Measurements from ENCODE around the gene LOXHD1. TPM values are rescaled to one million over a fixed set of nuclear protein-coding genes. Genes with fewer than 3 reads are reported as not detected.

LOXHD1 gene
- total RNA-seq, 2 donors from 2014 or later = 0.11 TPM; not detected in 1

DNA sequence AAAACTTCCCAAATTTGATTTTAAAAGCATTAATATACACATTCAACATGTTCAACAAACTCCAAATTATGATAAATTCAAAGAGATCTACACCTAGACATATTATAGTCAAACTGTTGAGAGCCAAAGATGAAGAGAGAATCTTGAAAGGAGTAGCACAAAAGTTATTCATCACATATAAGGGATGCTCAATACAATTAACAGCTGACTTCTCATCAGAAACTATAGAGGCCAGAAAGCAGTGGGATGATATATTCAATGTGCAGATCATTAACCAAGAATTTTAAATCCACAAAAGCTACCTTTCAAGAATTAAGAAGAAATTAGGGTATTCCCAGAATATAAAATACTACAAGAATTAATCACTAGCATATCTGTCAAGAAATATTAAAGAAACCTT lies 75.4 kb downstream of the LOXHD1 start:
- no peaks in the 10 kb centered on the region for H3K27me3 ChIP-seq
- no peak for DNase-seq (ENCODE audit: low spot score)
- TF ChIP-seq, protein P1, sequence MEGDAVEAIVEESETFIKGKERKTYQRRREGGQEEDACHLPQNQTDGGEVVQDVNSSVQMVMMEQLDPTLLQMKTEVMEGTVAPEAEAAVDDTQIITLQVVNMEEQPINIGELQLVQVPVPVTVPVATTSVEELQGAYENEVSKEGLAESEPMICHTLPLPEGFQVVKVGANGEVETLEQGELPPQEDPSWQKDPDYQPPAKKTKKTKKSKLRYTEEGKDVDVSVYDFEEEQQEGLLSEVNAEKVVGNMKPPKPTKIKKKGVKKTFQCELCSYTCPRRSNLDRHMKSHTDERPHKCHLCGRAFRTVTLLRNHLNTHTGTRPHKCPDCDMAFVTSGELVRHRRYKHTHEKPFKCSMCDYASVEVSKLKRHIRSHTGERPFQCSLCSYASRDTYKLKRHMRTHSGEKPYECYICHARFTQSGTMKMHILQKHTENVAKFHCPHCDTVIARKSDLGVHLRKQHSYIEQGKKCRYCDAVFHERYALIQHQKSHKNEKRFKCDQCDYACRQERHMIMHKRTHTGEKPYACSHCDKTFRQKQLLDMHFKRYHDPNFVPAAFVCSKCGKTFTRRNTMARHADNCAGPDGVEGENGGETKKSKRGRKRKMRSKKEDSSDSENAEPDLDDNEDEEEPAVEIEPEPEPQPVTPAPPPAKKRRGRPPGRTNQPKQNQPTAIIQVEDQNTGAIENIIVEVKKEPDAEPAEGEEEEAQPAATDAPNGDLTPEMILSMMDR (IDR thresholded peaks at IDR 0.05) = no peak
- no peak overlapping the region for H3K27ac ChIP-seq
- peaks cover 0 to 15% of the 10 kb centered on the region in 2 donors for H3K9me3 ChIP-seq
- no peak overlapping the region for H3K4me3 ChIP-seq
- H3K4me1 ChIP-seq = no peaks in the 10 kb centered on the region
- H3K36me3 ChIP-seq = no peaks in the 10 kb centered on the region

DNA sequence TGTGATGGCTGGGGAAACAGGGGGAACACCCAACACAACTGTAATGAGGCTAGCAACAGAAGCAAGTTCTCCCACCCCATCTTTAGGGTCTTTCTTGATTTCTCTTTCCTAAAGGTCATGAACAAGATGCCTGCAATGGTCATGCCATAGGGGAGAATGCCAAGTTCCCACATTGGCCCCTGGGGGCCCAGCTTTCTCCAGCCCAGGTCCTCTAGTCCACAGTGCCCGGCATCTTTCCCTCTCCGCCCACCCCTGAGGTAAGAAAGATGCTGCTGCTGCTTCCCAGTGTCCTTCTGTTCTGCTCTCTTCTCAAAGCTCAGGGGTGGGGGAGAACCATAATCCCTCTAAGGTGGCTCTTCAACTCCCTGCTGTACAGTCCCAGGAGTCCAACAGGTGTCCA lies 78.0 kb downstream of the LOXHD1 start:
- Histone ChIP-seq H3K27ac (no peak overlapping the region), H3K9me3 (peaks cover 0 to 15% of the 10 kb centered on the region in 2 donors), H3K36me3 (no peaks in the 10 kb centered on the region), H3K27me3 (no peaks in the 10 kb centered on the region), H3K4me1 (no peaks in the 10 kb centered on the region), H3K4me3 (no peak overlapping the region)
- TF ChIP-seq, protein P1 (IDR thresholded peaks at IDR 0.05) = no peak
- no peak for DNase-seq (ENCODE audit: low spot score)

GRCh38 chr18:46577546-46577945 lies 79.5 kb downstream of the LOXHD1 start:
- TF ChIP-seq, protein P1 (IDR thresholded peaks at IDR 0.05) = no peak
- Histone ChIP-seq H3K27ac (no peak overlapping the region), H3K27me3 (no peaks in the 10 kb centered on the region), H3K4me3 (no peak overlapping the region), H3K4me1 (no peaks in the 10 kb centered on the region), H3K36me3 (no peaks in the 10 kb centered on the region), H3K9me3 (peaks cover 0 to 15% of the 10 kb centered on the region in 2 donors)
- no peak for DNase-seq (ENCODE audit: low spot score)

GRCh38 chr18:46575851-46576250 lies 81.2 kb downstream of the LOXHD1 start:
- Histone ChIP-seq H3K9me3 (peaks cover 0 to 2% of the 10 kb centered on the region in 2 donors), H3K4me1 (no peaks in the 10 kb centered on the region), H3K27me3 (no peaks in the 10 kb centered on the region), H3K4me3 (no peak overlapping the region), H3K36me3 (no peaks in the 10 kb centered on the region), H3K27ac (no peak overlapping the region)
- DNase-seq (ENCODE audit: low spot score) = no peak
- TF ChIP-seq, protein P1 (IDR thresholded peaks at IDR 0.05) = no peak

DNA sequence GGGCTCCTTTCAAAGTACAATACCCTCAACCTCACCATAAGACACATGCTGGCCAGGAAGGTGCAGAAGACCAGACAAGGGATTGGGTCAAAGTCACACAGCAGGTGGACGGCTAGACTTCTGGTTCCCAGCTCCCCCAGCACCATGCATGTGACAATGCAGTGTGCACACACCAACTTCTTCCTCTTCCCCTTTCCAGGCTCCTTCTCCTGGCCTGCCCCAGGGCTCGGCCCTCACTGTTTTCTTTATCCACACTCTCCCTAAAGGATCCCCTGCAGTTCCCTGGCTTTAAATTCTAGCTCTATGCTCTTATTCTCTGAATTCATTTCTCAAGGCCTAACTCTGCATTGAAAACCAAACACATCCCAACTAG lies 82.3 kb downstream of the LOXHD1 start:
- Histone ChIP-seq H3K9me3 (no peaks in the 10 kb centered on the region), H3K27me3 (no peaks in the 10 kb centered on the region), H3K27ac (no peak overlapping the region), H3K4me3 (no peak overlapping the region), H3K4me1 (no peaks in the 10 kb centered on the region), H3K36me3 (no peaks in the 10 kb centered on the region)
- TF ChIP-seq, protein P1 (IDR thresholded peaks at IDR 0.05) = no peak
- DNase-seq (ENCODE audit: low spot score) = peak; percentile 9

DNA sequence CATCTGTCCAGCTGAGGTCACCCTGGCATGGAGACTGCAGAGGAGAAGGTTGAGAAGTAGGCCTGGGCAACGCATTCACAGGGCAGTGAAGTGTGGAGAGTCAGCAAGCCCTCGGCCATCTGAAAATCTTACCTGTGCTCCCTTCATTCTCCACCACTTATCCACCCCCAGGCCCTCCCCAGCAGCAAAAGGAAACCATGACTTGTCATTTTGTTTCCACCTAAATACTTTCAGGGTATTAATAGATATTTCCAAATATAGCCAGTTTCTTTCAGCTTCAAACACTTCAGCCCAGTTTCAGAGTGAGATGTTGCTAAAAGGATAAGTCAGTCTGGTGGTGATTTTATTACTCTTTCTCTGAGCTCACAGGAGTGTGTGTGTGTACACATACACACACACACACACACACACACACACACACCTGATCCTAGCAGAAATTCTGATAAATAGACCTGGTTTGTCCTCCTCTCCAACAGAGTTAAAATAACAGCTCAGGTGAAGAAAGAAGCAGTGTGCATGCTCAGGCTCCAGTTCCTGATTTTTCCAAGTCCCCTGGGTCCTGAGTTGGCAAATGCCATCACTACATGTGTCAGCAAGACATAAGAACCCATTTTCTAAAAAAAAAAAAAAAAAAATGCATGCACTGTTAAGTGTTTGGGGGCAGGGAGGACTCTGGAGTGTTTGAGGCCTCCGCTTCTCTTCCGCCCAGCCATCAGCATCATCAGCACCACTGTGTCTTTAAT lies 82.8 kb downstream of the LOXHD1 start:
- H3K27me3 ChIP-seq = no peaks in the 10 kb centered on the region
- H3K36me3 ChIP-seq = no peaks in the 10 kb centered on the region
- DNase-seq (ENCODE audit: low spot score) = no peak

More for the DNA sequence above, 82.8 kb downstream of the LOXHD1 start:
- Histone ChIP-seq H3K4me1 (no peaks in the 10 kb centered on the region), H3K4me3 (no peak overlapping the region), H3K9me3 (no peaks in the 10 kb centered on the region), H3K27ac (no peak overlapping the region)
- TF ChIP-seq, protein P1 (IDR thresholded peaks at IDR 0.05) = no peak
